ENCODE measurements around the gene GPR21.

Gene GPR21

DNA sequence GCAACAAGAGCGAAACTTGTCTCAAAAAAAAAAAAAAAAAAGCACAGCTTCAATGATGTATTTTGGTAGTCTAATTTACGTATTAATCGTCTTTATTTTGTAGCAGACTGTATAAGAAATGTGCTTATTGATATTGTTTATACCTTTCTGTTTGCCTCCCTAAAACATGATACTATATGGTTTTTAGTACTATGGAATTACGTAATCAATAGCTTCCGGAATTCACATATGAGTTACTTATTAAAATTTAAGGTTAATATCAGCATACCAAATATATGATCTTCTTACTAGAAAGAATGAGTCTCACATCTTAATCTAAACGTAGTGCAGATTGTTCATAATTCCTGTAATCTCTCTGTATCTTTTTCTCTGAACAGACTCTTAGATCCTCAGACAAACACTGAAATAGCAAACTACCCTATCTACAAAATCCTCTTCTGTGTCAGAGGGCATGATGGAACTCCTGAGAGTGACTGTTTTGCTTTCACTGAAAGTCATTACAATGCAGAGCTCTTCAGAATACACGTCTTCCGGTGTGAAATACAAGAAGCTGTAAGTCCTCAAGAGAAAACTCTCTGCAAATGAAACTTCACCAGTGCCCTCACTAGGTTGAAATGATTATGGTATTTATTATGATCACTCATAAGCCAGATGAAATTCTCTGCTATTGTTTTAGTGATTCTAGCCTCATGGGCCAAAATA lies 44.4 kb upstream of the GPR21 start:
- DNase-seq (ENCODE audit: low read depth in 1 of 2, low spot score in 1 of 2), result no peak
- H3K27me3 ChIP-seq (ENCODE audit: insufficient read depth, poor library complexity, severe bottlenecking), result no peaks in the 10 kb centered on the region
- no peak overlapping the region for H3K4me3 ChIP-seq (replicated peaks; ENCODE audit: insufficient read depth, low read length)
- TF ChIP-seq, protein P1, sequence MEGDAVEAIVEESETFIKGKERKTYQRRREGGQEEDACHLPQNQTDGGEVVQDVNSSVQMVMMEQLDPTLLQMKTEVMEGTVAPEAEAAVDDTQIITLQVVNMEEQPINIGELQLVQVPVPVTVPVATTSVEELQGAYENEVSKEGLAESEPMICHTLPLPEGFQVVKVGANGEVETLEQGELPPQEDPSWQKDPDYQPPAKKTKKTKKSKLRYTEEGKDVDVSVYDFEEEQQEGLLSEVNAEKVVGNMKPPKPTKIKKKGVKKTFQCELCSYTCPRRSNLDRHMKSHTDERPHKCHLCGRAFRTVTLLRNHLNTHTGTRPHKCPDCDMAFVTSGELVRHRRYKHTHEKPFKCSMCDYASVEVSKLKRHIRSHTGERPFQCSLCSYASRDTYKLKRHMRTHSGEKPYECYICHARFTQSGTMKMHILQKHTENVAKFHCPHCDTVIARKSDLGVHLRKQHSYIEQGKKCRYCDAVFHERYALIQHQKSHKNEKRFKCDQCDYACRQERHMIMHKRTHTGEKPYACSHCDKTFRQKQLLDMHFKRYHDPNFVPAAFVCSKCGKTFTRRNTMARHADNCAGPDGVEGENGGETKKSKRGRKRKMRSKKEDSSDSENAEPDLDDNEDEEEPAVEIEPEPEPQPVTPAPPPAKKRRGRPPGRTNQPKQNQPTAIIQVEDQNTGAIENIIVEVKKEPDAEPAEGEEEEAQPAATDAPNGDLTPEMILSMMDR (IDR thresholded peaks at IDR 0.05; ENCODE audit: insufficient read depth, low read length), result no peak
- TF ChIP-seq SPI1 (IDR thresholded peaks at IDR 0.05; ENCODE audit: borderline replicate concordance, low read depth), result no peak
- no peak for TF ChIP-seq POLR2AphosphoS5 (IDR thresholded peaks at IDR 0.05; ENCODE audit: low read depth)
- TF ChIP-seq, protein P2, sequence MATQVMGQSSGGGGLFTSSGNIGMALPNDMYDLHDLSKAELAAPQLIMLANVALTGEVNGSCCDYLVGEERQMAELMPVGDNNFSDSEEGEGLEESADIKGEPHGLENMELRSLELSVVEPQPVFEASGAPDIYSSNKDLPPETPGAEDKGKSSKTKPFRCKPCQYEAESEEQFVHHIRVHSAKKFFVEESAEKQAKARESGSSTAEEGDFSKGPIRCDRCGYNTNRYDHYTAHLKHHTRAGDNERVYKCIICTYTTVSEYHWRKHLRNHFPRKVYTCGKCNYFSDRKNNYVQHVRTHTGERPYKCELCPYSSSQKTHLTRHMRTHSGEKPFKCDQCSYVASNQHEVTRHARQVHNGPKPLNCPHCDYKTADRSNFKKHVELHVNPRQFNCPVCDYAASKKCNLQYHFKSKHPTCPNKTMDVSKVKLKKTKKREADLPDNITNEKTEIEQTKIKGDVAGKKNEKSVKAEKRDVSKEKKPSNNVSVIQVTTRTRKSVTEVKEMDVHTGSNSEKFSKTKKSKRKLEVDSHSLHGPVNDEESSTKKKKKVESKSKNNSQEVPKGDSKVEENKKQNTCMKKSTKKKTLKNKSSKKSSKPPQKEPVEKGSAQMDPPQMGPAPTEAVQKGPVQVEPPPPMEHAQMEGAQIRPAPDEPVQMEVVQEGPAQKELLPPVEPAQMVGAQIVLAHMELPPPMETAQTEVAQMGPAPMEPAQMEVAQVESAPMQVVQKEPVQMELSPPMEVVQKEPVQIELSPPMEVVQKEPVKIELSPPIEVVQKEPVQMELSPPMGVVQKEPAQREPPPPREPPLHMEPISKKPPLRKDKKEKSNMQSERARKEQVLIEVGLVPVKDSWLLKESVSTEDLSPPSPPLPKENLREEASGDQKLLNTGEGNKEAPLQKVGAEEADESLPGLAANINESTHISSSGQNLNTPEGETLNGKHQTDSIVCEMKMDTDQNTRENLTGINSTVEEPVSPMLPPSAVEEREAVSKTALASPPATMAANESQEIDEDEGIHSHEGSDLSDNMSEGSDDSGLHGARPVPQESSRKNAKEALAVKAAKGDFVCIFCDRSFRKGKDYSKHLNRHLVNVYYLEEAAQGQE (IDR thresholded peaks at IDR 0.05; ENCODE audit: insufficient replicate concordance, low read depth), result no peak
- no peak for TF ChIP-seq GABPA (IDR thresholded peaks at IDR 0.05; ENCODE audit: low read depth)
- H3K27ac ChIP-seq (replicated peaks), result no peak overlapping the region

DNA sequence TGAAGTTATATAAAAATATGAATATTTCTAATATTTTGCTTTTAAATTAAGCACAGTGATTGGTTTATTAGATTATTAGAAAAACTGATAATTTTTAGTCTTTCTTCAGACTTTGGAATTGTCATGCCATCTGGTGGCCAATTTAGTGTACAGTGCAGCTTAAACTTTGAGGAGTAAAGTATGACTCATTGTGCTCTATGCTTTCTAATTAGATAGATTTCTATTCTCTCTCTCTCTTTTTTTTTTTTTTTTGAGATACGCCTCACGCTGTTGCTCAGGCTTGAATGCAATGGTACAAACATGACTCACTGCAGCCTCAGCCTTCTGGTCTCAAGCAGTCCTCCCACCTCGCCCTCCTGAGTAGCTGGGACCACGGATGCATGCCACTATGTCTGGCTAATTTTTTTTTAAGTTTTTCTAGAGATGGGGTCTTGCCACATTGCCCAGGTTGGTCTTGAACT lies 42.1 kb upstream of the GPR21 start:
- TF ChIP-seq, protein P1 (IDR thresholded peaks at IDR 0.05; ENCODE audit: insufficient read depth, low read length), result peak; percentile 12
- TF ChIP-seq, protein P2 (IDR thresholded peaks at IDR 0.05; ENCODE audit: insufficient replicate concordance, low read depth), result no peak
- no peak overlapping the region for H3K4me3 ChIP-seq (replicated peaks; ENCODE audit: insufficient read depth, low read length)
- no peak overlapping the region for H3K27ac ChIP-seq (replicated peaks)
- peak; percentile 2 to 11 for DNase-seq (ENCODE audit: low read depth in 1 of 2, low spot score in 1 of 2)
- H3K27me3 ChIP-seq (ENCODE audit: insufficient read depth, poor library complexity, severe bottlenecking), result no peaks in the 10 kb centered on the region

DNA sequence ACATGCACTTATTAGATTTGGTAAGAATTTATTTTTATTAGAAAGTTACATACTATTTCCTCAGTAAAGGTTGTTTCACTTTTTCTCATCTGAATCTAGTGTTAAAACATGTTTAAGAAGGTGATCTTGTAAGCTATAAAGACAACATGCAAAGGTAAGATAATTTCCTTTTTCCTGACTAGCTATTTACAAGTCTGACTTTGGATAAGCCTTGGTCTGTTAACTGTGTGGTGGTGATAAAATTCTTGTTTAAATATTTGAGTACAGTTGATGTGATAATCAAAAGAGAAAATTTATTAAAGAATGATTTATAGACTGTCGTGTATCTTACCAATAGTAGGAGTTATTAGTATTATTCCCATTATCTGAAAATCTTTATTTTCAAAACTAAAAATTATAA lies 36.9 kb upstream of the GPR21 start:
- H3K27ac ChIP-seq (replicated peaks), result no peak overlapping the region
- H3K4me3 ChIP-seq (replicated peaks; ENCODE audit: insufficient read depth, low read length), result no peak overlapping the region
- no peak for DNase-seq (ENCODE audit: low read depth in 1 of 2, low spot score in 1 of 2)
- H3K27me3 ChIP-seq (ENCODE audit: insufficient read depth, poor library complexity, severe bottlenecking), result no peaks in the 10 kb centered on the region
- TF ChIP-seq POLR2AphosphoS5 (IDR thresholded peaks at IDR 0.05; ENCODE audit: low read depth), result no peak
- TF ChIP-seq GABPA (IDR thresholded peaks at IDR 0.05; ENCODE audit: low read depth), result no peak
- TF ChIP-seq SPI1 (IDR thresholded peaks at IDR 0.05; ENCODE audit: borderline replicate concordance, low read depth), result no peak
- TF ChIP-seq, protein P2 (IDR thresholded peaks at IDR 0.05; ENCODE audit: insufficient replicate concordance, low read depth), result no peak
- TF ChIP-seq, protein P1 (IDR thresholded peaks at IDR 0.05; ENCODE audit: insufficient read depth, low read length), result no peak
